Activated CD4-positive, alpha-beta T cell treated with anti-CD3 and anti-CD28 coated beads for 48 hours (primary cell): ENCODE data around the gene FGFR3.

Experiments
- DNase-seq: peaks from one replicate; pipeline ENCODE4 v3.0.0-alpha.2; 2020

Gene FGFR3

GRCh38 chr4:1789552-1789951 lies 3.5 kb upstream of the FGFR3 start:
- DNase-seq, result no peak

DNA sequence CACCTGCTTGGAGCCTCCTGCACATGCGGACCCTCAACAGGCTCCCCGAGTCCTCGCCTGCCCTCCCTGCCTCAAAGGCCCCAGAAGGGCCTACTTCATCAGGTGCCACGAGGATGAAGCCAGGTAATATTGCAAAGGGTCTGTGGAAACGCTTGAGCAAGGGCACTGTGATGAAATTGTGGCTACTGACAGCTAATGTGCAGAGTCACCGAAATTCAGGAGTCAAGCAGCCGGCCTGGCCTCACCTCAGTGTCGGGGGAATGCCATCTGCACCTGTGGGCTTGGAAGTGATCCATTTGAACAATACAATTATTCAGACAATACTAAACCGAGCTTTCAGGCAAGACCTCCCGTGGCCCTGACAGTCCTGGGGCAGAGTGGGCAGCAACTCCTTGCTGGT lies 3.1 kb upstream of the FGFR3 start:
- no peak for DNase-seq

- DNase-seq, result no peak
Measured at GRCh38 chr4:1792158-1792831, 798 bp upstream of the FGFR3 start.

DNA sequence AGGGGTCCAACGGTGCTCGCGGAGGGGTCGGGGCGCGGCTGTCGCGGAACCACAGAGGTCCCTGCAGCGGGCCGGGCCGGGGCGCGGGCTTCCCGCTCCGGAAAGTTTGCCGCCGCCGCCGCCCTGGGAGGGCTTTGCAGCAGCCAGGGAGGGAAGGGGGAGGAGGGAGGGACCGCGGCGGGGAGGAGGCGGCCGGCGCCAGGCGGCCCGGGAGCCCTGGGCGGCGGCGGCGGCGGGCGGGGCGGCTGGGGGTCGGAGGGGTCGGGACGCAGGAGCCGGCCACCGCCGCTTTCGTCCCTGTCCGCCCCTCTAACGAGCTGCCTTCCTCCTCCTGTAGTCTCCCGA lies 375 bp downstream of the FGFR3 start:
- peak; percentile 48 for DNase-seq

DNA sequence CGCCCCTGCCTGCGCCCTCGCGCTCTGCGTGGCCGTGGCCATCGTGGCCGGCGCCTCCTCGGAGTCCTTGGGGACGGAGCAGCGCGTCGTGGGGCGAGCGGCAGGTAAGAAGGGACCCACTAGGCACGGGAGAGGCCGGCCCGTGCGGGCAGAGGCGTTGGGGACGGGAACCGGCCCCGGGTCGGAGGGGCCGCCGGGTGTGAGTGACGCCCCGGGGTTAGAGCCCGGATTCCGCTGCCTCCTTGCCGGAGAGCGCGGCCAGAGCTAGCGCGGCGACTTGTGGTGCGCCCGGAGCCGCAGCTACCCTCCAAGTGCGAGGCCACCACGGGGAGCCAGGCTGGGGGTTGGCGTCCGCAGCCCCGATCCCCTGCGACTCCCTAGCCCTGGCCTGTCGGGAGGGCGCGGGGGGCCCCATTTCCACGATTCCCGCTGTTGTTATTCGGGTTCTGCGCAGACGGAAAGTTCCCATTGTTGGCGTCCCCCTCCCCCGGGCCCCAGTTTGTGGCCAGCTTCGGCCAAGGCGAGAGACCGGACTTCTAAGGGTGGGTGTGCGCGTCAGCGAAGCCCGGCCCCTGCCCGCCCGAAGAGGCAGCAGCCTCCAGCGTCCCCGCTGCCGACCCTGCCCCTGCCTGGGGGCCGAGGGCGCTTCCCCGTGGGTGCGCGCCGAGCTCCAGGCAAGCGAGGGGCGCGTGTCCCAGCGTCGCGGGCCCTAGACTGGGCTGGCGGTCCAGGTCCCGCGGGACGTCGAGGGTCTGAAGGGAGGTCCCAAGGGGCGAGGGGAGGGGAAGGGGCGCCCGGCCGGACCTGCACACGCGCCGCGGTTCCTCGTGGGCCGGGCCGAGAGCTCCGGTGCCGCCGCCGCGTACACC lies 1.1 kb downstream of the FGFR3 start:
- DNase-seq, result no peak

DNA sequence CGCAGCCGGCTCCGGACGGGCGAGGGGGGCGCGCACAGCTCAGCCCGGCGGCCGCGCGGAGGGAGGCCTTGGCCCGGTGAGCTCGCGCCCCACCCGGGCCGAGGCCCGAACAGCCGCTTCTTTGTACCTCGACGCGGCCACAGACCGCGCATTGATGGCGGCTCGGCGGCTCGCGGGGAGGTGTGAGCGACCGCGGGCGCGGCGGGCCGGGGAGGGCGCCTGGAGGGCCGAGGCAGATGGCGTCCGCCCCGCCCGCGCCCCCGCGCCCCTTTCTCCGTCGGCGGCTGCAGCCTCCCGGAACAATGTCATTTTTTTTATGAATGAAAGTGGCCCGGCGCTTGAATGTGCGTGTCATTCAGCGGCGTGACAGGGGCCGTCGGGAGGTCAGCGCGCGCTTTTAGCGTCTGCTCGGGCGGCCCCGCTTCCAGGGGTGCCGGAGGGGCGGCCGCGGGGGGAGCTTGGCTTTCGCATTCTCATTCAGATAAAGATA lies 1.8 kb downstream of the FGFR3 start:
- no peak for DNase-seq

GRCh38 chr4:1795299-1796195 lies 2.5 kb downstream of the FGFR3 start:
- no peak for DNase-seq

DNA sequence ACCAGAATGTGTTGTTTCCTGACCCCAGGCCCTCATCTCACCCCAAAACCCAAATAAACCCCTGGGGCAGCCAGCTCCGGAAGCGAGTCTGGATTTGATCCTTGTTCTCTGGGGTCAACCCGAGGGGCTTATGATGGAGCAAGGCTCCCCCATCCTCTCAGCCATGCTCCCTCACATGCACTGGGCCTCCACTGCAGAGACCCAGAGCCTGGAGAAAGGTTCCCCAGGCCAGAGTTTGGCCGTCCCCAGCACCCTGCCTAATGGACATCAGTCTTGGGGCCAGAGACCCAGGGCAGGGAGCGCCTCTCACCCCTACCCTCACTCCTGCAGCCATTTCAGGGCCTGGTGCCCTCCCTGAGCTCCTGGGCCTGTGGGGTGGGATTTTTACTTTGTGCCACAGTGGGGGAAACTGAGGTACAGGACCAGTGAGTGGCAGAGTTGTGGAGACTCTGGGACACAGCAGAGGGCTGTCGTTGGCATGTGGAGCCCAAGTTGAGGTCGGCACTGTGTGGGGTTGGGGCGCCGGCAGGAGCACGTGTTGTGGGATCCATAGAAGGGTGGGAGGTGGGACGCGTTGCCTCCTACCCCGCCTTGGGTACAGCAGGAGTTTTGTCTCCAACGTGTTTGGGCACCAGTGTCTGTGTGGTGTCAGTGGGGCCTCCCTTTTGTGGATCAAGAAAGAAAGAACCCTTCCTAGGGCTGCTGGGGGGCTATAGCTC lies 3.6 kb downstream of the FGFR3 start:
- no peak for DNase-seq

DNA sequence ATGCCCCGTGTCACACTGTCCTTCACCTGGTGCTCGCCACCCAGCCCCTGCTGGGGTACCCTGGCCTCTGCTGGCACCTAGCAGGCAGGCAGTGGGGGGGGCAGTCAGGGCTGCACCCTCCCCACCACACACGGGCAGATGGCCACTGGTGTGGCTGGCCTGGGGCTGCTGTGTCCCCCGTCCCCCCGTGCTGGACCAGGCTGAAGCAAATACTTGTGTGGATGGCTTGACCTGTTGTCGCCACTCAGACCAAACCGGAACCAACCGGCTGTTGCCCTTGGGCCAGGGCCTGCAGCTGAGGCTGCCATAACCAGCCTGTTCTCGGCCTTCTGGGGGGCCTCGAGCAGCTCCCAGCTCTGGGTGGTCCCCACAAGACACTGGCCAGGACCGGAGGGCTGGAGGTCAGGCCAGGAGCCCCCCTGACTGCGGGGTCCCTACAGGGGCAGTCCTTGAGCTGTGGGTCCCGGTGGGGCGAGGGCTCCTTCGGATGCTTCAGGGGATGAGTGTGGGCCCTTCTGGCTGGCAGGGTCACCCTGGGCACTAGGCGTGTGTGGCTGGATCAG lies 4.3 kb downstream of the FGFR3 start:
- DNase-seq, result no peak

GRCh38 chr4:1797861-1798579 lies 4.9 kb downstream of the FGFR3 start:
- no peak for DNase-seq

- no peak for DNase-seq
Measured at GRCh38 chr4:1798580-1799386, 5.7 kb downstream of the FGFR3 start.

- DNase-seq, result no peak
Measured at GRCh38 chr4:1799387-1800375, 6.6 kb downstream of the FGFR3 start.

GRCh38 chr4:1800805-1801204 lies 7.7 kb downstream of the FGFR3 start:
- no peak for DNase-seq

GRCh38 chr4:1801286-1801958 lies 8.3 kb downstream of the FGFR3 start:
- DNase-seq, result no peak

DNA sequence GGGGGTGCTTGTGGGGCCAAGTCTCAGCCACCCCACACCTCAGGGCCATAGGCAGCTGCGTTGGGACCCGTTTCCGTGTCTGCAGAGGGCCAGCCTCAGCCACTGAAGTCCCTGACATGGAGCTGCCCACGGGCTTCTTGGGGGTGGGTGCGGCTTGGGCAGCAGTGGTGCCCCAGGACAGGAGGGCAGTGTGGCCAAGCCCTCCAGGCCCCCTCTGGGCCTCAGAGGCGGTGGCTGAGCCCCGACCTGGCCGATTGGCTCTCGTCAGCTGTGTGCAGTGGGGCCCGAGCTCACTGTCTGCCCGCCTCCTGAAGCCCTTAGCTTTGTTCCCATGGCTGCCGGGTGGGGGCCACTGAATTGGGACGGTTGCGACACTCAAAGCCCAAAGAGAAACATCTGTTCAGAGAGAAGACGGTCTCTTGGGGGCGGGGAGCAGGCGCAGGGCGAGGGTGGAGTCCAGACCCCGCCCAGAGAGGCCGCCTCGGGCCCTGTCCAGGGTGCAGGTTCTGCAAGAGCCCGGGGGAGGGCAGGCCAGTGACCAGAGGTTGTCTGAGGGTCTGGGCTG lies 9.1 kb downstream of the FGFR3 start:
- no peak for DNase-seq

GRCh38 chr4:1802720-1803522 lies 9.8 kb downstream of the FGFR3 start:
- no peak for DNase-seq
